ENCODE data around the gene TFPT. TPM values are rescaled to one million over a fixed set of nuclear protein-coding genes. Genes with fewer than 3 reads are reported as not detected.

Gene TFPT
- total and polyA plus RNA-seq, 7 donors: 11.0 to 38.3 (median 22.9) TPM

DNA sequence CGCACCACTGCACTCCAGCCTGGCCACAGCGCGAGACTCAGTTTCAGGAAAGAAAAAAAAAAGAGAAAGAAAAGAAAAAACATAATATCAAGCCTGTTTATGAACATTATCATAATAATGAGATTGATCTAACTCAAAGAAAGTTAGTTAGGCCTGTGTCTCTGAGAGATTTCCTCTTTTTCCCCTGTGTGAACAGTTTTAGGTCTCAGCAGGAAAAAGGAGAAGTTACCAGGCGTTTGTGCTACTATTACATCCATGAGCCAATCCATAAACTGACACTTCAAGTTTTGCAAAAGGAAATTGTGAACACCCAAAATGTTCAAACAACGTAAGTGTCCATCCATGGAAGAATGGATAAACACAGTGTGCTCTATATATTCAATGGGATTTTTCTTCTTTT is 38.1 kb downstream of the TFPT start:
- WGBS, 3 donors: 72 to 78% (median 75%) methylated on average over 5 of the region's 5 CpGs
- peaks cover 8% of the 10 kb centered on the region for H3K9me3 ChIP-seq
- H3K36me3 ChIP-seq (ENCODE audit: insufficient read depth in 1 of 2, low read depth in 1 of 2): no peaks in the 10 kb centered on the region
- H3K4me1 ChIP-seq: no peaks in the 10 kb centered on the region
- ATAC-seq: no peak
- intact Hi-C loops (cut with DNase I): no loop called here
- no peak overlapping the region for H3K4me3 ChIP-seq
- H3K27me3 ChIP-seq (ENCODE audit: insufficient read depth in 3 of 3, low read length in 2 of 3): no peaks in the 10 kb centered on the region
- H3K27ac ChIP-seq: no peak overlapping the region
- no peak for DNase-seq
- TF ChIP-seq CTCF (IDR thresholded peaks at IDR 0.05): no peak

DNA sequence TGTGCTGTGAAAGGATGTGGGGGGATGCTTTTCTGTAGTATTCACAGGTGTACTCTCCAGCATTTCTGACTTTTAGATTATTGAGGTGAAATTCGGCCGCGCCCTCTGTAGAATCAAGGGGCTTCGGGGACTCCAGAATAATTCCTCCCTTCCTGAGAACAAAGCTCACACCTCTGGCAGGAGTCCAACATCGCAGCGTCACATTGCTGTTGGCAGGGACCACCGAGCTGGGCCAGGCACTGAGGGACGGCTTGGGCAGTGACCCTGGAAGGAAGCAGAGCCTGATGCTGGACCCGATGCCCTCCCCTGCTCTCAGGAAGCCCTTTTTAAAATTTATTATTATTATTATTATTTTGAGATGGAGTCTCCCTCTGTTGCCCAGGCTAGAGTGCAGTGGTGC is 40.6 kb downstream of the TFPT start:
- 51 to 69% (median 66%) methylated on average over 9 of the region's 9 CpGs for WGBS, 3 donors
- no peak for TF ChIP-seq CTCF (IDR thresholded peaks at IDR 0.05)
- intact Hi-C loops (cut with DNase I): no loop called here

GRCh38 chr19:54073829-54074228 is 41.6 kb downstream of the TFPT start:
- DNase-seq: no peak
- TF ChIP-seq CTCF (IDR thresholded peaks at IDR 0.05): no peak
- Histone ChIP-seq H3K9me3 (peaks cover 12% of the 10 kb centered on the region), H3K27ac (no peak overlapping the region), H3K4me3 (no peak overlapping the region), H3K36me3 (ENCODE audit: insufficient read depth in 1 of 2, low read depth in 1 of 2) (no peaks in the 10 kb centered on the region), H3K4me1 (no peaks in the 10 kb centered on the region), H3K27me3 (ENCODE audit: insufficient read depth in 3 of 3, low read length in 2 of 3) (no peaks in the 10 kb centered on the region)
- ATAC-seq: no peak
- intact Hi-C loops (cut with DNase I): no loop called here
- 75 to 84% (median 76%) methylated on average over 10 of the region's 10 CpGs for WGBS, 3 donors

More for the DNA sequence above, 40.6 kb downstream of the TFPT start:
- no peaks in the 10 kb centered on the region for H3K27me3 ChIP-seq (ENCODE audit: insufficient read depth in 3 of 3, low read length in 2 of 3)
- H3K36me3 ChIP-seq (ENCODE audit: insufficient read depth in 1 of 2, low read depth in 1 of 2): no peaks in the 10 kb centered on the region
- H3K27ac ChIP-seq: no peak overlapping the region
- ATAC-seq: no peak
- DNase-seq: no peak
- no peaks in the 10 kb centered on the region for H3K4me1 ChIP-seq
- H3K9me3 ChIP-seq: peaks cover 1% of the 10 kb centered on the region
- H3K4me3 ChIP-seq: no peak overlapping the region

- TF ChIP-seq CTCF (IDR thresholded peaks at IDR 0.05): no peak
- Histone ChIP-seq H3K4me1 (no peaks in the 10 kb centered on the region), H3K27ac (no peak overlapping the region), H3K36me3 (ENCODE audit: insufficient read depth in 1 of 2, low read depth in 1 of 2) (no peaks in the 10 kb centered on the region), H3K9me3 (peaks cover 13% of the 10 kb centered on the region), H3K27me3 (ENCODE audit: insufficient read depth in 3 of 3, low read length in 2 of 3) (peaks cover 0 to 2% (median 0%) of the 10 kb centered on the region in 3 donors), H3K4me3 (no peak overlapping the region)
- intact Hi-C loops (cut with DNase I): no loop called here
- WGBS, 3 donors: 52 to 61% (median 57%) methylated on average over 5 of the region's 5 CpGs
- no peak for DNase-seq
- no peak for ATAC-seq
These were observed 46.0 kb downstream of the TFPT start for GRCh38 chr19:54069470-54069869.

DNA sequence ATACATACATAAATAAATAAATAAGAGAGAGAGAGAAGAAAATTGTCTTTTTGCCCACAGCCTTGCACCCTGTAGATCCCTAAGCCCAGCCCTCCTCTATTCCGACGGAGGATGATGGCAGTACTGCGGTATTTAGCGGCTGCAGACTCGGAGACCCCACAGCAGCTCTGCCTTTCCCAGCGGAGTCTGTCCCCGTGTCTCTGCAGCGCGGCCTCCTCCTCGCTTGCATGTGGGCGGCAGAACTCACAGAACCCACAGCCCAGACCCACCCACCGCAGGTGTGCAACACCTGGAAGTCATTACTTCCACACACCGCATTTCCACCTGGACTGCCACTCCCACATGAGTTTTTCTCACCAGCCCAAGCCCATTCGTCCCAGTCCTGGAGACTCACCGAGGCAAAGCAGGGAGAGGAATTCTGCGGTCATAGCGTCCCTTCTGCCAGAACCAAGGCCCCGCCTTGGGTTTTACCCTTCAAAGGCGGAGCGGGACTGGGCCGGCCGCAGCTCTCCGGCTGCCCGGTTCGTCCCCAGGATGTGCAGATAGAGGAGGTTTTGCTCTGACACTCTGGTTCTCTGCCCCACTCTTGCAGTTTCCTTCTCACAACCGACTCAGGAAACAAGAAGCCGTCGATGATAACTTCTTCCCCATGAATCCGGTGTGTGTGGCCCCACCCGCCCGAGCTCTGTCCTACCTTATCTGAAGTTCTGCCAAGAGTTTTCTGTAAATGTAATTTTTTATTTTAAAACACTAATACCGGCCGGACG is 51.9 kb downstream of the TFPT start, which contains the start of gene VSTM1:
Gene VSTM1 (minus strand): TSS at position 548 of the 767 bp plus-strand sequence. CDS start 120 bp downstream, at position 428.
- Histone ChIP-seq H3K9me3 (no peaks in the 10 kb centered on the region), H3K27ac (no peak within 1 kb of the TSS), H3K27me3 (ENCODE audit: insufficient read depth in 3 of 3, low read length in 2 of 3) (peaks cover 0 to 2% (median 0%) of the 10 kb centered on the region in 3 donors), H3K4me1 (no peaks in the 10 kb centered on the region), H3K4me3 (no peak within 1 kb of the TSS), H3K36me3 (ENCODE audit: insufficient read depth in 1 of 2, low read depth in 1 of 2) (no peaks in the 10 kb centered on the region)
- no peak for TF ChIP-seq CTCF (IDR thresholded peaks at IDR 0.05)
- DNase-seq (no peak), ATAC-seq (no peak)
- intact Hi-C loops (cut with DNase I): no loop called here
- 70 to 75% (median 73%) methylated on average over 34 of the region's 34 CpGs for WGBS, 3 donors

Data from psoas muscle (tissue), 8 donors.